Choroid plexus epithelial cell (primary cell): Measurements from ENCODE around the gene TMEM53.

Experiments used
- DNase-seq: peaks from one replicate; pipeline ENCODE4 v3.0.0-alpha.2; 2010; ENCODE audit warnings: low read depth
- H3K4me3 ChIP-seq: 2 replicates; pipeline ENCODE4 v1.5.1; 2011; ENCODE audit warnings: low read depth, mild to moderate bottlenecking, control low read depth, low read length, moderate library complexity
- TF ChIP-seq, protein P1 (sequence below): conservative IDR thresholded peaks from 2 replicates; pipeline ENCODE4 v1.5.1; 2011; ENCODE audit warnings: low read depth, mild to moderate bottlenecking, control low read depth, inconsistent platforms, low read length, moderate library complexity

Gene TMEM53

DNA sequence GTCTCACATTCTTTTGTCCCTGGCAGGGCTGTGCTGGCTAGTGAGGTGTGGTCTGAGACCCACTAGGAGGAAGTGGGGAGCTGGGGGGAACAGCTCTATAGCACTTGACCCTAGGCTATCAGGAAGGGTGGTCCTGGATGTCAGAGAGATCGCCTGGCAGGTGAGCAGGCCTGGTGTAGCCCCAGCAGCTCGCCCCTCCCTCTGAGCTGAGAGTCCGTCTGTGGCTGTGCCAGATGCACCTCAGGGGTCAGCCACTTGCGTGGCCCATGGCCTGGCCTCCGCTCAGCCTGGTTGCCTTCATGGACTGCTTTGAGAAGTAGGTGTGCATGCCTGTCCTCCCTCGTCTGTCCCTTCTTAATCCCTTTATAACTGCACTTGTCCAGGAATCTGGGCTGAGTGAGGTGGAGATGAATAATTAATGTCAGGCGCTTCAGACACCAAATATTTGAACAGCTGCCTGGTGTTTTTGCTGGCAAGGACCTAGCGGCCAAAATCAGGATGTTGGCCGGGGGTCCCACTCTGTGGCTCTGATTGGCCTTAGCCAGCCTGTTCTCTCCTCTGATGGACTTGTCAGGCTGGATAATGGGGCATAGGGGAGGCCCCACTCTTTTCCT lies 30.5 kb downstream of the TMEM53 start:
- TF ChIP-seq, protein P1, sequence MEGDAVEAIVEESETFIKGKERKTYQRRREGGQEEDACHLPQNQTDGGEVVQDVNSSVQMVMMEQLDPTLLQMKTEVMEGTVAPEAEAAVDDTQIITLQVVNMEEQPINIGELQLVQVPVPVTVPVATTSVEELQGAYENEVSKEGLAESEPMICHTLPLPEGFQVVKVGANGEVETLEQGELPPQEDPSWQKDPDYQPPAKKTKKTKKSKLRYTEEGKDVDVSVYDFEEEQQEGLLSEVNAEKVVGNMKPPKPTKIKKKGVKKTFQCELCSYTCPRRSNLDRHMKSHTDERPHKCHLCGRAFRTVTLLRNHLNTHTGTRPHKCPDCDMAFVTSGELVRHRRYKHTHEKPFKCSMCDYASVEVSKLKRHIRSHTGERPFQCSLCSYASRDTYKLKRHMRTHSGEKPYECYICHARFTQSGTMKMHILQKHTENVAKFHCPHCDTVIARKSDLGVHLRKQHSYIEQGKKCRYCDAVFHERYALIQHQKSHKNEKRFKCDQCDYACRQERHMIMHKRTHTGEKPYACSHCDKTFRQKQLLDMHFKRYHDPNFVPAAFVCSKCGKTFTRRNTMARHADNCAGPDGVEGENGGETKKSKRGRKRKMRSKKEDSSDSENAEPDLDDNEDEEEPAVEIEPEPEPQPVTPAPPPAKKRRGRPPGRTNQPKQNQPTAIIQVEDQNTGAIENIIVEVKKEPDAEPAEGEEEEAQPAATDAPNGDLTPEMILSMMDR: no peak
- no peak for DNase-seq
- H3K4me3 ChIP-seq: no peak overlapping the region

DNA sequence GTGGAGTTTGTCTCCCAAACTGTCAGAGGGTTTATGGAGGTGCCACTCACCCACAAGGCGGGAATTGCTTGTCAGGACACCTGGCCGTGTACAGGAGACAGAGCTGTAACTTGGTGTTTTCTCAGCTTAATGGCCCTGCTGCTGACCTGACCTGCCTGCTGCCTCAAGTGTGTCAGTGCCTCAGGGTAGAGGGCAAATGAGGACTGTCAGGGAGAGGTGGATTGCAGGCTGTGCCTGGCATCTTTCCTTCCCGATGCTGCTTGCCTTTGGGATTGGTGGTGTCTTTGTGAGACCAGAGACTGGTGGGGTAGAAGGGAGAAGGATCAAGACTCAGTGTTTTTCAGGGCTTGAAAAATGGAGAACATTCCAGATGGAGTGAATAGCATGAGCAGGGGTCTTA lies 31.4 kb downstream of the TMEM53 start:
- H3K4me3 ChIP-seq: no peak overlapping the region
- TF ChIP-seq, protein P1: no peak
- no peak for DNase-seq

DNA sequence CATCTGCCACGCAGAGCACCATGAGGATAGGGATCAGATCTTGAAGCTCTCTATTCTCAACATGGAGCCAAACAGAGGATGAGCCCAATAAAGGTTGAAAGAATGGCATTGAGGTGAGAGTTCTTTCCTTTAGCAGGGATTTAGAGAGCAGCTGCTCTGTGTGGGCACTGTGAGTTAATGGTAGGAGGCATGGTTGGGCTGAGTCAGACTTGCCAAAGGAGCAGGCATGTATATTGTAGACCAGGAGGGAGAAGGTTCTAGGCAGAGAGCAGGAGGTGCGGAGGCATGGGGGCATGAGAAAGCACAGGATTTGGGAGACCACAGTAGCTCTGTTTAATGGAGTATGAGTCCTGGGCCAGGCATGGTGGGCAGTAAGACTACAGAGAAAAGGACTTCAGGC lies 32.0 kb downstream of the TMEM53 start:
- TF ChIP-seq, protein P1: no peak
- no peak for DNase-seq
- H3K4me3 ChIP-seq: no peak overlapping the region

DNA sequence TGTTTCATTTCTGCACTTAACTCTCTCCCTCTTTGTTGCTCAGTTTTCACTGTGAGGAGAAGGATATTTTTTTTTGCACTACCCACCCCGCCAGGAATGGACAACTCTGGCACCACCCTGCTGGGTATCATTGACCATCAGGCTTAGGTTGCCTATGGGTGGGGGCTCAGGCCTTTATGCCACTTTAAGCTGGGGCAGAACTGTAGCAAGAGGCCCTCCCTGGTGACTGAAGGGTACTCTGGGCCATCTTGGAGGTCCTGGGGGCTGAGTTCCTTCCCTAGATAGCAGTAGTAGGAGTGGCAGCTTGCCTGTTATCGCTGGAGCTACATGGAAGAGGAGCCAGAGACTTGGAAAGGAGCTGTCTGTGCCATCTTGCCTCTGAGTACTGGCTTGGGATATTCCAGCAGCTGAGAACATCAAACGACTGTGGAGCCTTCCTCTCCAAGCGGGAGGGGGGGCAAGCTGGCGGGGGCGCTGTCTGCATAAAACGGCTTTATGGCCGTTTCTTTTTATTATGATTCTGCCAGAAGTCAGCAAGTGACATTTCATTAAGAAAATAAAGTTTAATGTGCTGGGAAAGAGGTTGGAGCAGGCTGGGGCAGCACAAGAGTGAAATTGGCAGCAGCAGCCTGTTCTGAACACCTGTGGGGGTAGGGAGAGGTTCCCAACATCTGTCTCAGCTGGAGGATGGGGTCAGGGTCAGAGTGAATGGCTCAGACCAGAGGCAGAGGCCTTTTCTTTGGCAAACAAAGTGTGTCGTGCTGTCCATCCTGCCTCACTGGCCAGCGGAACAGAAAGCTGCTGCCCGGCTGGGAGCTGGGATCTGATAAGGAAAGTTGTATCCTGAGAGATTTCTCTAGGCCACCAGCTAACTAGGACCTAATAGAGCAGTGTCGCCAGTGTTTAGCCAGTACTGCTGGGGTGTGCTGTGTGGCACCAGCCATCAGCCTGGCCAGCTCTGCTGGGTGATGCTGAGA lies 32.9 kb downstream of the TMEM53 start:
- TF ChIP-seq, protein P1: no peak
- DNase-seq: no peak
- no peak overlapping the region for H3K4me3 ChIP-seq

DNA sequence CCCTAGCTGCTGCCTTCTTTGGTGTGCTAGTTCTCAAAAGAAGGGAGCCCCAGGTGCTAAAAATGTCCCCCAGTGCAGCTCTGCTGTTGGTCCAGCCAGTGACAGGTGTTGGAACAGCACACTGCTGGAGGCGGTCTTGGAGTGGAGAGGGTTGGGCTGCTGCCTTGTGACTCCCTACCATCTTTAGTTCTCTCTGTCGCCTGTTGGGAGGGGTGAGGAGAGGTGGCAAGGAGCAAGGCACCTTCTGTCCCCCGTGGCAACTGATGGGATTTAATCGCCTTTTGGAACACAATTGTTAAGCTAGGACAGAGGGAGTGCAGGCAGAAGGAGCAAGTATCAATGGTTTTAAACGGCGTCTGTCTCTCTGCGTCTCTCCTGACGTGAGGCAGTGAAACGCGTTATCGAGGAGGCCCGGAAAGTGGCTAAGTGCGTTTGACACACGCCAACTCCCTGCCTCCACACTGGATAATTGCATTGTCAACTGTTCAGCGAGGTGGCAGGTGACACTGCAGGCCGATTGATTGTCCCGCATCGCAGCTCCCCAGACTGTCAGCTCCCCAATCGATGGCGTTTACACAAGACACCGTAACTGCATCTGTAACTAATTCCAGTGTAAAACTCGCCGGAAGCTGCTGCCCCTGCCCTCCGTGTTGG lies 34.0 kb downstream of the TMEM53 start:
- TF ChIP-seq, protein P1: no peak
- DNase-seq: no peak
- no peak overlapping the region for H3K4me3 ChIP-seq

DNA sequence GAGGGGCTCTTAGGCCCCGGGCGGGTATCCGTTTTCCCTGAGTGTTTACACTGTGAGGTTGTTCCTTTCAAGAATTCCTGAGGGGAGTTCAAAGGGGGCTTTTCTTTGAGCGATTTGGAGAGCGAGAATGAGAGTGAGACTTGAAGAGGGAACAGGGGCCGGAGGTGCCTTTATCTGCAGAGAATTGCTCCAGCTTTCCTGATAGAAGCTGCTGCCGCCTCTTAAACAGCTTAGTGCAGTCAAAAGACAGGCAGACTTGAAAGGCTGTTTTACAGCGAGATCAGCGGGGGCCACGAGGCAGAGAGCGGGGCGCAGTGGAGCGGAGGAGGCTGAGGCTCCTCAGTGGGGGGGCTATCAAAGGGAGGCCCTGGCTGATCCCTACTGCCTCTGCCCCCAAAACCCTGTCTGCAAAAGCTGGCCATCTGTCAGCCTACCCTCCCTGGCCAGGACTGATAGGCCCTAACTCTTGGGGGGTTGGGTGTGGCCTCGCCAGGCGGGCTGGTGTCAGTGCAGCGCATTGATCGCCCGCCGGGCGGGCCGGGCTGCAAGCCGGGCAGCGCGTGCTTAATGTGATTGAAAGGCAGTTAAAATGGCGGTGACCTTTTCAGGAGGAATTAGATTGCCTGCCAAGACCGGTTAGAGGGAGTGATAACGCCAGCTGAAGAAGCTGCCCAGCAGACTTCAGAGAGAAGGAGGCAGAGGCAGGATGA lies 36.4 kb downstream of the TMEM53 start:
- H3K4me3 ChIP-seq: no peak overlapping the region
- TF ChIP-seq, protein P1: no peak
- DNase-seq: no peak
